H4 (cell line): Measurements from ENCODE around the gene LAYN. TPM values are rescaled to one million over a fixed set of nuclear protein-coding genes. Genes with fewer than 3 reads are reported as not detected.

Experiments
- DNase-seq: peaks from one replicate; pipeline ENCODE4 v3.0.0-alpha.2; 2015; ENCODE audit warnings: low spot score
- total RNA-seq: library from RNA; depleted of rRNA; stranded (reverse); fragments of >200 nt; shearing (Covaris generic); gene quantifications from 2 replicates; pipeline ENCODE4 v1.2.3, GENCODE V29; 2014

Gene LAYN
- total RNA-seq, 1 experiment from 2014 or later: 34.3 TPM

DNA sequence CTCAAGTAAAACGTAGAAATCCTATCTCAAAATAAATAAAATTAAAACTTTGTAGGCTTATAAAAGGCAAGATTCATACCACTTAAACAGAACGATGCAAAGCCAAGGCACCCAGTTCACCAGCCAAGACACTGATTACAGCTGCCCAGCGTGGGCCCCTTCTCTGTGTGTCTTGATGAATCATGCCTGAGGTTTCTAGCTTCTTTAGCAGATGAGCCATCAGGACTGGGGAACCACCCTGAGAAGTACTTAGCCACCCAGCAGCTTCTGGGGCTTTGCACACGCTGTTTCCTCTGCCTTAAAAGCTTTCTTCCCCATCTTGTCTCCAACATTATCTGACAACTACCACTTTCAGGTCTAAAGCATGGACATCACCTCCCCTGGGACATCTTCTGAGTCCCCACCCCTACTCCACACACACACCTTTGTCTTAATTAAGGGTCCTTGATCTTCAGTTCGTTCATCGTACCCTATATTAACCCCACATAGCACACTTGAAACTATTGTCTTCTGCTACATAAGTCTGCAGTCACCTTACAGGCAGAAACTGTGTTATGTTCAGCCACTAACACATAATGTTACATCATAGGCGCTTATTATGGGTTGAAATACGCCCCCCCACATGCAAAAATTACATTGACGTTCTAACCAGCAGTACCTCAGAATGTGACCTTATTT is 8.7 kb upstream of the LAYN start:
- DNase-seq: peak; percentile 84

DNA sequence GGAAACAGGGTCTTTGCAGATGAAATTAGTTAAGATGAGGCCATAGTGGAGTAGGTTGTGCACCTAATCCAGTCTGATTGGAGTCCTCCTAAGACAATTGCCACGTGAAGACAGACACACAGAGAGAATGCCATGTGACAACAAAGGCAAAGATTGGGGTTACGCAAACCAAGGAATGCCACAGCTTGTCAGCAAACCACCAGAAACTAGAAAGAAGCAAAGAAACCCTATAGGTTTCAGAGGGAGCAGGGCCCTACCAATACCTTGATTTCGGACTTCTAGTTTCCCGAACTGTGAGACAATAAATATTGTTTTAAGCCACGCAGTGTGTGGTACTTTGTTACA is 8.2 kb upstream of the LAYN start:
- peak; percentile 20 for DNase-seq

GRCh38 chr11:111535281-111535680 is 5.2 kb upstream of the LAYN start:
- no peak for DNase-seq

GRCh38 chr11:111537336-111537860 is 3.1 kb upstream of the LAYN start:
- no peak for DNase-seq

GRCh38 chr11:111538407-111539114 is 2.0 kb upstream of the LAYN start:
- no peak for DNase-seq

- DNase-seq: no peak
Measured at GRCh38 chr11:111539426-111540113, 950 bp upstream of the LAYN start.

- DNase-seq: no peak
Measured at GRCh38 chr11:111540937-111541253, 375 bp downstream of the LAYN start.

GRCh38 chr11:111541254-111542061 is 938 bp downstream of the LAYN start:
- peak; percentile 74 for DNase-seq

- DNase-seq: no peak
Measured at GRCh38 chr11:111542606-111543275, 2.2 kb downstream of the LAYN start.

GRCh38 chr11:111548525-111548924 is 8.0 kb downstream of the LAYN start:
- DNase-seq: no peak

DNA sequence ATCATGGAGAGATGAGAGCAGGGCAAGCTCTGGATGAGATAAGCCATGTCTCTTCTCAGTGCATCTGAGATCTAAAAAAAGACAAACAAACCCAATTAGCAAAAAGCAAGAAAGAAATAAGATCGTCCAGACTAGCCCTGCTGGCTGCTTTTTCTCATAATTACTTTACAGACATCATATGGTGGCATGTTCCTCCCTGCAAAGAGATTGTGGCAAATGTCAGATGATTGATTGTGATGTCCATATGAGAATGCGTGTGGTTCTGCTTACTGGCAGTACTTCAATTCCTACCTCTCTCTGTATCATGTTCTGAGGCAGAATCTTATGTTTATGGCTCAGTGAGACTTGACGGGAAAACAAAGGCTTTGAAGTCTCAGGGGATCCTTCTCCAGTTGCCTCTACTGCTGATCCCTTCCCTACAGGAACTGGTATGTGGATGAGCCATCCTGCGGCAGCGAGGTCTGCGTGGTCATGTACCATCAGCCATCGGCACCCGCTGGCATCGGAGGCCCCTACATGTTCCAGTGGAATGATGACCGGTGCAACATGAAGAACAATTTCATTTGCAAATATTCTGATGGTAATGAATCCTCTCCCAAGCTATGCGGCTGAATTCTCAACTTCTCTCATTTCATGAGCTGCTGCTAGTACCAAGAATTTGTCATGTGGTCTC is 8.8 kb downstream of the LAYN start:
- no peak for DNase-seq

DNA sequence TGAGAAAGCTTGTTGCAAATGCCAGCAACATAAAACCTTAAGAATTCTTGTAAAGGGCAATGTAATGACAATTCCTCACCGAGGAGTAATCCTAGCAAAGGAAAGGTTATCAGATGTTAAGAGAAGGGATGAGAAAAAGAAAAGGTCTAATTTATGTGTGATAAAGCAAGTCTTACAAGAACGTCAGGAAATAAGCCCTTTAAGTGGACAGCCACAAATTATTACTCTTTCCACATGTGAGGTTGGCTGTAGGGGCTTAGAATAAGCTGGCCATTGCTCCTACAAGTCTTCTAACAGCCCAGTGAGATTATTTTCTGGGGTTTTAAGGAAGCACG is 9.3 kb downstream of the LAYN start:
- no peak for DNase-seq

DNA sequence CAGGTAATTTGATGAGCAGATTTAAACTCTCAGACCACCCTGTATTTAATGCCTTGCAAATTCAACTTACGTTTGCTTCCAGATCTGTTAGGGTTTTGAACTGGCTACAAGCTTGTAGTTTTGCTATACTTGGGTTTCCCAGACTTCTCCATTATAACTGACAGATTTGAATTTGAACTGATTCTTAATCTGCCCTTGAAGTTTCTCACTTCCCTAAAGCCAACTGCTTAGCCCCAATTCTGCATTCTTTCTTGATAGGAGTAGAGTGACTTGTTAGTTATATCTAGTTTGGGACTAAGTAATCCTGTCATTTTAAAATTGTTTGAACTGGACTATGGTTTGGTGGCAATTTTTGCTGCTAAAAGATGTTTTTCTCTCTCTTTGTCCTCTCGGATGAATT is 9.7 kb downstream of the LAYN start:
- DNase-seq: no peak

- no peak for DNase-seq
Measured at GRCh38 chr11:111554532-111554931, 14.0 kb downstream of the LAYN start.

DNA sequence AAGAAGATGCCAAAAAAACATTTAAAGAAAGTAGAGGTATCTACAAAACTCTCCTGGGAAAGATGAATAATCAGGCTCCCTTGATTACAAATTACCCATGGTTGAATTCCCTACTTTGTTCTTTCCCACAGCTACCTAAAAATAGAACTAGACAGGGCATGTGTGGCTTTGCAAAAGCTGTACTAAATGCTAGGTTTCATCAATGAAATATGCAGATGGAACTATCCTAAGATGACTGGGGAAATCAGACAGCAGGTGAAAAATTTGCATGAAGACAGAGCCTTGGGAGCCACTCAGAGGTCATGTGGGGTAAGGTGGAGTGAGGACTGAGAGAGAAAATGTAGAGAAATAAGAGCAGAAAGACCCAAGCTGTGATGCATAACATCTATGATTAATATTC is 14.7 kb downstream of the LAYN start:
- DNase-seq: no peak

- peak; percentile 87 for DNase-seq
Measured at GRCh38 chr11:111557425-111558111, 17.0 kb downstream of the LAYN start.

- DNase-seq: no peak
Measured at GRCh38 chr11:111559800-111560464, 19.4 kb downstream of the LAYN start.

DNA sequence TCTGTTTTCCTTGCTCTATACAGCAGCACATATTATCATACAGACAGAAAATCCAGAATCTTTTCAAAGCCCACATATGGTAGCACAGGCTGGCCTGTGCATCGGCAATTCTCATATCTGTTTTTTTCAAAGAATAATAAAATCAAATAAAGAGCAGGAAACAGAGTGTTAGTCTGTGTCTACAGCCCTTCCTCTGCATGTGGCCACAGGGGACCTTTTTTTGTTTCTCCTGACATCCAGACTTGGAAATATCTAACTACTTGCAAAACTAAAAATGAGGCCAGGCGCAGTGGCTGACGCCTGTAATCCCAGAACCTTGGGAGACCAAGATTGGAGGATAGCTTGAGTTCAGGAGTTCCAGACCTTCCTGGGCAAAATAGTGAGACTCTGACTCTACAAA is 20.3 kb downstream of the LAYN start:
- no peak for DNase-seq

GRCh38 chr11:111561306-111561705 is 20.8 kb downstream of the LAYN start:
- DNase-seq: no peak

DNA sequence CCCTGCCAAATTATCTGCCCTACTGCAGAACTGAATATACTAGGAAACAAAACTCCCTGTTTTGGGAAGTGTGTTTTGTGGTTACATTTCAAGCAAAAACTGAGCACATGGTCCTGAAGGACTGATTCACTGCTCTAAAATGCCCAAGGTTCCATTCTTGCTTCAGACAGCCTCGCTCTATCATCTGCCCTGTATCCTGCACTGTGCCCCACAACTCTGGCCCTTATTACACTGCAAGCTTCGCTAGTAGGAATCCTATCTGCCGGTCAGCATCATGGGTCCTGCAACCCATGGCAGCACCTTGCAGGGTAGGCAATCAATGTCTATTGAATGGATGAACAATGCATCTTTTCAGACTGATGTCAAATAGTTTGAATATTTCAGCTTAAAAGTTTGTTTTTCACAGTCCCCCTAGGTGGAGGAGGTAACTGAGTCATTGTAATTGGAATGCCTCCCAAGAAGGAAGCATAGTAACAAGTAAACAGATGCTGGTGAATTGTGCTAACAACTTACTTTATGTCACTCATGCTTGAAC is 21.3 kb downstream of the LAYN start:
- peak; percentile 30 for DNase-seq
